ENCODE measurements around the gene S100A2.

Gene S100A2

DNA sequence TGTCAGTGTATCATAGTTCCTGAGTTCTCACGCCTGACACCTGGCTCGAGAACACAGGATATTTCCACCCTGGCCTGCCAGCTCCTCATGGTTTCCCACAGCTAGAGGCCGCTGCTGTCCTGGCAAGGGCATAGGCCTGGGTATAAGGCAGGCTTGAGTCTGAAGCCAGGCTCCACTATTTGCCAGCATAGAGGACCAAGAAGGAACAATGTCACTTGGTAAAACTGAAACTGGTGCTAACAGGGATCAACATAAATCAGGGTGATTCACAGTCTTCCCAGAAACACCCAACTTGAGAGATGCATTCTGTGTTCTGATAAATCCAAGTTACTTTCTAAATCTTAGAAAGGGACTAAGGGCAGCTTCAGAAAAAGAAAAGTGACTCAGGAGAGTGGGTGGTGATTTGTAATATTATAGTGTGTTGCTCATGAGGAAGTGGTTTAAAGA is 6.9 kb upstream of the S100A2 start:
- Histone ChIP-seq H3K79me2 (ENCODE audit: control insufficient read depth, low read length) (no peaks in the 10 kb centered on the region), H3K9me2 (replicated peaks; ENCODE audit: control insufficient read depth, low read length) (no peaks in the 10 kb centered on the region), H3K27me3 (ENCODE audit: control insufficient read depth, low read length) (peaks cover 7% of the 10 kb centered on the region), H3K4me2 (ENCODE audit: low read length) (no peak overlapping the region), H3K9me3 (ENCODE audit: control insufficient read depth, insufficient read depth, low read length) (no peaks in the 10 kb centered on the region), H3K27ac (ENCODE audit: low read depth, low read length) (no peak overlapping the region), H3K36me3 (ENCODE audit: control insufficient read depth, low read length) (no peaks in the 10 kb centered on the region), H3K4me1 (ENCODE audit: control insufficient read depth, low read length) (no peaks in the 10 kb centered on the region), H3K4me3 (ENCODE audit: low read length) (no peak overlapping the region), H4K20me1 (ENCODE audit: control insufficient read depth, insufficient read depth, low read depth, low read length) (no peaks in the 10 kb centered on the region), H3F3A (ENCODE audit: control insufficient read depth, insufficient read depth) (no peaks in the 10 kb centered on the region)
- no peak for TF ChIP-seq EZH2phosphoT487 (IDR thresholded peaks at IDR 0.05; ENCODE audit: borderline replicate concordance, low read length)
- TF ChIP-seq, protein P1, sequence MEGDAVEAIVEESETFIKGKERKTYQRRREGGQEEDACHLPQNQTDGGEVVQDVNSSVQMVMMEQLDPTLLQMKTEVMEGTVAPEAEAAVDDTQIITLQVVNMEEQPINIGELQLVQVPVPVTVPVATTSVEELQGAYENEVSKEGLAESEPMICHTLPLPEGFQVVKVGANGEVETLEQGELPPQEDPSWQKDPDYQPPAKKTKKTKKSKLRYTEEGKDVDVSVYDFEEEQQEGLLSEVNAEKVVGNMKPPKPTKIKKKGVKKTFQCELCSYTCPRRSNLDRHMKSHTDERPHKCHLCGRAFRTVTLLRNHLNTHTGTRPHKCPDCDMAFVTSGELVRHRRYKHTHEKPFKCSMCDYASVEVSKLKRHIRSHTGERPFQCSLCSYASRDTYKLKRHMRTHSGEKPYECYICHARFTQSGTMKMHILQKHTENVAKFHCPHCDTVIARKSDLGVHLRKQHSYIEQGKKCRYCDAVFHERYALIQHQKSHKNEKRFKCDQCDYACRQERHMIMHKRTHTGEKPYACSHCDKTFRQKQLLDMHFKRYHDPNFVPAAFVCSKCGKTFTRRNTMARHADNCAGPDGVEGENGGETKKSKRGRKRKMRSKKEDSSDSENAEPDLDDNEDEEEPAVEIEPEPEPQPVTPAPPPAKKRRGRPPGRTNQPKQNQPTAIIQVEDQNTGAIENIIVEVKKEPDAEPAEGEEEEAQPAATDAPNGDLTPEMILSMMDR (IDR thresholded peaks at IDR 0.05; ENCODE audit: low read depth, low read length, poor library complexity, severe bottlenecking) = peak; percentile 60

- H3K4me3 ChIP-seq (ENCODE audit: low read length) = no peak overlapping the region
- no peaks in the 10 kb centered on the region for H3K79me2 ChIP-seq (ENCODE audit: control insufficient read depth, low read length)
- H3K4me1 ChIP-seq (ENCODE audit: control insufficient read depth, low read length) = no peaks in the 10 kb centered on the region
- TF ChIP-seq, protein P1 (IDR thresholded peaks at IDR 0.05; ENCODE audit: low read depth, low read length, poor library complexity, severe bottlenecking) = no peak
- TF ChIP-seq EZH2phosphoT487 (IDR thresholded peaks at IDR 0.05; ENCODE audit: borderline replicate concordance, low read length) = no peak
- no peaks in the 10 kb centered on the region for H3K36me3 ChIP-seq (ENCODE audit: control insufficient read depth, low read length)
- H3K9me3 ChIP-seq (ENCODE audit: control insufficient read depth, insufficient read depth, low read length) = no peaks in the 10 kb centered on the region
- no peak overlapping the region for H3K27ac ChIP-seq (ENCODE audit: low read depth, low read length)
- H3K9me2 ChIP-seq (replicated peaks; ENCODE audit: control insufficient read depth, low read length) = no peaks in the 10 kb centered on the region
- no peaks in the 10 kb centered on the region for H4K20me1 ChIP-seq (ENCODE audit: control insufficient read depth, insufficient read depth, low read depth, low read length)
- H3K27me3 ChIP-seq (ENCODE audit: control insufficient read depth, low read length) = no peaks in the 10 kb centered on the region; the same call in 1 of the 2 replicates
- H3K4me2 ChIP-seq (ENCODE audit: low read length) = no peak overlapping the region
- no peaks in the 10 kb centered on the region for H3F3A ChIP-seq (ENCODE audit: control insufficient read depth, insufficient read depth)
Observed at GRCh38 chr1:153571706-153572105, 6.1 kb upstream of the S100A2 start.

DNA sequence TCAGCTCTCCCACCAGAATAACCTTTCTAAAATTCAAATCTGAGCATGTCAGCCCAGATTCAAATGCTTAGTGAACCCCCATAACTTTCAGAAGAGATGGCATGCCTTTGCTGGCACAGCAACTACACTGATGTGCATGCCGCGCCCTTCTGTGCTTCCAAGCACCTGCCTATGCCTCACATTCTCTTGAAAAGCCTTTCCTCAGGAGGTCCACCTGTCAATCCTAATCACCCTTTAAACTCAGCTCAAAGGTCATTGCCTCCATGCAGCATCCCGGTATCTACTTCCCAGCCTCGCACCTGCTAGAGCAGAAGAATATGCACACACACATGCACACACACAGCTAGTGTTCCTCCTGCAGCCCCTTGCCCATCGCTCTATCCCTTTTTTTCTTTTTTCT is 5.2 kb upstream of the S100A2 start:
- H3K4me1 ChIP-seq (ENCODE audit: control insufficient read depth, low read length) = peaks cover 2% of the 10 kb centered on the region
- no peaks in the 10 kb centered on the region for H3K27me3 ChIP-seq (ENCODE audit: control insufficient read depth, low read length)
- H3K4me3 ChIP-seq (ENCODE audit: low read length) = no peak overlapping the region
- no peaks in the 10 kb centered on the region for H4K20me1 ChIP-seq (ENCODE audit: control insufficient read depth, insufficient read depth, low read depth, low read length)
- H3K79me2 ChIP-seq (ENCODE audit: control insufficient read depth, low read length) = no peaks in the 10 kb centered on the region
- TF ChIP-seq, protein P1 (IDR thresholded peaks at IDR 0.05; ENCODE audit: low read depth, low read length, poor library complexity, severe bottlenecking) = no peak
- no peak for TF ChIP-seq EZH2phosphoT487 (IDR thresholded peaks at IDR 0.05; ENCODE audit: borderline replicate concordance, low read length)
- no peaks in the 10 kb centered on the region for H3F3A ChIP-seq (ENCODE audit: control insufficient read depth, insufficient read depth)
- H3K9me3 ChIP-seq (ENCODE audit: control insufficient read depth, insufficient read depth, low read length) = no peaks in the 10 kb centered on the region
- H3K27ac ChIP-seq (ENCODE audit: low read depth, low read length) = no peak overlapping the region
- H3K36me3 ChIP-seq (ENCODE audit: control insufficient read depth, low read length) = no peaks in the 10 kb centered on the region
- H3K4me2 ChIP-seq (ENCODE audit: low read length) = no peak overlapping the region
- H3K9me2 ChIP-seq (replicated peaks; ENCODE audit: control insufficient read depth, low read length) = no peaks in the 10 kb centered on the region

All from DOHH2 (cell line).